HT1080 (cell line): ENCODE data around the gene INSL3. TPM values are rescaled to one million over a fixed set of nuclear protein-coding genes. Genes with fewer than 3 reads are reported as not detected.

Experiments used
- DNase-seq: peaks from one replicate; pipeline ENCODE4 v3.0.0-alpha.2; 2015; ENCODE audit warnings: low read depth
- total RNA-seq: library from RNA; depleted of rRNA; stranded (reverse); fragments of >200 nt; shearing (Covaris generic); gene quantifications from 2 replicates; pipeline ENCODE4 v1.2.3, GENCODE V29; 2014

The INSL3 gene
- total RNA-seq, 1 experiment from 2014 or later, result not detected

GRCh38 chr19:17847538-17848366 is 26.4 kb upstream of the INSL3 start, which contains the start of gene JAK3:
TSS of gene JAK3 (minus strand) at chr19:17847982. CDS start at chr19:17844417, 3,565 bp downstream.
- no peak for DNase-seq

GRCh38 chr19:17846146-17846545 is 24.8 kb upstream of the INSL3 start:
- no peak for DNase-seq

- DNase-seq, result no peak
Observed at GRCh38 chr19:17843908-17844490, 22.7 kb upstream of the INSL3 start.

GRCh38 chr19:17843292-17843827 is 22.0 kb upstream of the INSL3 start:
- no peak for DNase-seq

GRCh38 chr19:17842663-17843291 is 21.5 kb upstream of the INSL3 start:
- no peak for DNase-seq

GRCh38 chr19:17841810-17842662 is 20.7 kb upstream of the INSL3 start:
- DNase-seq, result no peak

GRCh38 chr19:17841371-17841809 is 20.1 kb upstream of the INSL3 start:
- no peak for DNase-seq

GRCh38 chr19:17840019-17840418 is 18.7 kb upstream of the INSL3 start:
- no peak for DNase-seq

- DNase-seq, result no peak
Observed at GRCh38 chr19:17837972-17838371, 16.7 kb upstream of the INSL3 start.

- no peak for DNase-seq
Observed at GRCh38 chr19:17836530-17836929, 15.2 kb upstream of the INSL3 start.

- DNase-seq, result no peak
Observed at GRCh38 chr19:17835182-17836006, 14.1 kb upstream of the INSL3 start.

GRCh38 chr19:17834350-17835181 is 13.2 kb upstream of the INSL3 start:
- DNase-seq, result no peak

- no peak for DNase-seq
Observed at GRCh38 chr19:17832443-17833208, 11.3 kb upstream of the INSL3 start.

GRCh38 chr19:17831419-17831888 is 10.1 kb upstream of the INSL3 start:
- DNase-seq, result no peak

GRCh38 chr19:17830567-17831418 is 9.5 kb upstream of the INSL3 start:
- DNase-seq, result no peak

GRCh38 chr19:17829855-17830566 is 8.7 kb upstream of the INSL3 start:
- DNase-seq, result no peak
